Hematopoietic multipotent progenitor cell treated with erythropoietin and hydrocortisone succinate and interleukin-3 and kit ligand, for 6 days (in vitro differentiated cells): ENCODE data around the gene GALNT13.

ENCODE experiments used
- DNase-seq: peaks from one replicate; pipeline ENCODE4 v3.0.0-alpha.2; 2015

The GALNT13 gene

DNA sequence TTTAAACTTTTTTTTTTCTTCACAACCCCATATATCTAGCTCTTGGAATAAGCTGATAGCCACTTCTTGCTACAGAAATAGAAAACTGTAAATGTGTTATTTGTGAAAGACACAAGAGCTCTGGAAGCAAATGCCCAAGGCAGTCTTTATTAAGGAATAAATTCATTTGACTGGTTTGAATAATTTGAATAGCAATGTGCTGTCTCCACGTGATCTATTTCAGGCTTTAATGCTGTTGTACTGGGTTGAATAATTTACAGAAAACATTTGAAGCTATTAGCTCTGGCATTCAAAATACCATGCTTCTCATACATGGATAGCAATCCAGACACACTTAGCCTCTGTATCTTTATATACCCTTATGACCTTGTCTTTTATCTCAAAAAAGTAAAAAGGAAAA, 460.1 kb downstream of the GALNT13 start:
- no peak for DNase-seq

DNA sequence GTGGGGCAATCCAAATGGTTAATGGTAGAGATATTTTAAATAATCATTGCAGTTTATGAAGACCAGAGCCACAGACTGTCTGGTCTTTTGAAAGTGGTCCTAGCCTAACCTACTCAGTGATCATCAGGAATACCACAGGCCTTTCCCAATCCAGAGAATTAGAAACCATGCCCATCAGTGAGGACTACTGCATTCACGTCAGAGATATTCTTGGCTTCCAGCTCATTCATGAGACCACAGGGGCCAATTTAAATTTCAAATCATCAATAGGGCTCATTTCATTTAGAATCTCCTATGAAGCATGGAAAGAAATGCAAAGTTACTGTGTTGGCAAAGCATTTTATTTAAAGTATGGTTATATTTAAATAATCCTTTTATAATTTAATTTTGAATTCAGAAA, 464.5 kb downstream of the GALNT13 start:
- DNase-seq, result no peak

DNA sequence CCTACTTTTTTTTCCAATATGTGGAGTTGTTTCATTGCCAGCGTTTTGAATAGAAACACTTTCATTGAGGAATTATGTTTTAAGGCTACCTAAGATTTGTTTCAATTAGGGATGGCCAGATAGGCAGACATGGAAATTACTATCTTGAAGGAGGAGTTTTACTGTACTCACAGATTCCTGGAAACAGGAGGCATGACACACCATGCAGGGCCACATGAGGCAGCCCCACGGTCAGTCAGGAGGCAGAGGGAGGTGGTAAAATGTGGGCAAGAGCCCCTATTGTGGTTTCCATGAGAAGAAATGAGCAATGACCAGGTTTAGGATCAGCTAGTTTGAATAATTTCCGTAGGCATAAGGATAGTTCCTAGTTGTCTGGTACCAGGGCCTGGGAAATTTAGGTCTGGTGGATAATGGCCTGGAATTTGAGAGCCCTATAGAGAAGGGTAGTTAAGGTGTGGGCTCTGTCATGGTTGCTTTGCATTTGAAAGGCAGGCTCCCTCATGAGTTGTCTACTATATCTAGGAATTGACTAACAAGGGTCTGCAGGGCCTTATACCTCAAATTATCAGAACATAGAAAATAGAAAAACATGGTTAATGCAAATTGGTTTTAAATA, 466.7 kb downstream of the GALNT13 start:
- DNase-seq, result no peak

DNA sequence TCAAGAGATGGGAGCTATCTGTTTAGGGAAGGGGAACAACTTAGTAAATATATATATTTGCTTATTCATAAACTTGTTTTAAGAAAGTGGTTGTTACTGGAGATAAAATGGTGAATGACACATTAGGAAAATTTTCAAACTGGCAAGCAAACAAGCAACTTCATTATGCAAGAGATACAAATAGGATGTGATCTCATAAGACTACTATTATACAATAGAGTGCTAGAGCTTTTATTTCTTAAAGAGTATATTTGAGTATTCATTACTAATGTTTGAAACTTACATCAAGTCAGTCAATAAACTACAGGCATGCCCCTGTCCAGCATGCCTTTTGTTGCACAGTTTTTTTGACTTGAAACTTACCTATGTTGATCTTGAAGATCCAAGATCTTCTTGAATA, 471.6 kb downstream of the GALNT13 start:
- no peak for DNase-seq

DNA sequence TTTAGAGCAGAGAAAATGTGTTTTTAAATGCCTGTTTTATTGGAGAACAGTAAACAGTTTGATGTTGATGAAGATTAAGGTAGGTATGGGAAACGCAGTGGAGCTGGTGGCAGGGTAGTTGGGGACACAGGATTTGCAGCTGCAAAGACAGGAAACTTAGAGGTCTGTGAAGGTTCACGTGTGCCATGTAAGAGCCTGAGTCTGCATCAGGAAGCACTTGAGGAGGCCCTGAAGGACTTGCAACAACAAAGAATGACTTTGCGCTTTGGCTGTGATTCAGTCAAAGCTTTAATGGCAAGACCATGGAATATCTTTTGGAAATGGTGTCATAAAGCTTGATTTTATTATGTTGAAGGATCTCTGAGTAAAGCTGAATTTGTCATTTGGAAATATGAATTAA, 479.2 kb downstream of the GALNT13 start:
- DNase-seq, result no peak

DNA sequence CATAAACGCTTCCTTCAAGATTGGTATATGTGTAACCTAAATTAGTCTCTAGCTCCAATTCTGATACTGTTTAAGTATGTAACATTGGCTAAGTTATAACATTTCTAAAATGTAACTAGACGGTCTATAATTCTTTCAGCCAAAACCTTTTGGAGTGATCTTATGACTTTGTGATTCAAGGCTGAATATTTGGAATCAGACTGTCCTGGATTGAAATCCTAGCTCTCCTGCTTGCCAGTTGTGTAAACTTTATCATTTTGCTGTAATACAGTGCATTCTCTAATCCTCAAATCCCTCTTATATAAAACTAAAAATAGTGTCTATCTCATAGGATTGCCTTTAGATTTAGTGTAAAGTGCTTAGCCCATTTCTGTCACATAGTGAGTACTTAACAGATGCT, 489.6 kb downstream of the GALNT13 start:
- DNase-seq, result no peak

DNA sequence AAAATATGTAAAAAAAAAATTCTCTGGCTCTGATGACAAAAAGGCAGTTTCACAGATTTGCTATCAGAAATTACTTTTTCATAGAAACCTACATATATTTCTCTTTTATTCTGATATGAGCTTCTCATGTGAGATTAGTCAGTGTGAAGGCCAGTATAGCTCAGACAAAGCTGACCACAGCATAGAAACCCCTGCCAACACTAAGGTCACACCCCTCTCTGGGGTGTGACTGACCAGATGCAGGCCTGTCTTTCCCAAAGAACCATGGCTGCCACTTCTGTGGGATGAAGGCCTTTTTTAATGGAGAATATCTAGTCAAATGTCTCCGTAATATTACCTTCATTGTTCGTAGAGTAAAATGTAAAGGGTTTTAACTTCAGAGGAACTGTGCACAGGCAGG, 496.4 kb downstream of the GALNT13 start:
- no peak for DNase-seq

DNA sequence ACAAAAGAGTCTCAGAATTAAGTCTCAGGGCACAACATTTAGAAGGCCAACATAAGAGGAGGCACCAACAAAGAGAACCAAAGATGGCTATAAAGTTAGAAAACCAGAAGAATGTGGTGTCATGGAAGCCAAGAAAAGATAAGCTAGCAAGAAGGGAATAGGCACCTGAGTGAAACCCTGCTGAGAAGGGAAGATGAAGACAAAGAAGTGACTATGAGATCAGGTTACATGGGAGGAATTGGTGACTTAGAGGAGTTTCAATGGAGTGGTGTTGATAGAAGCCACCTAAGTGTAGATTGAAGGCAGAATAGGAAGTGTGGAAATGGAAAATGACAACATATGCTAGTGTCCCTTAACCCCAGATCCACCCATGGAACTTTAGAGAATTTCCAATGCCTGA, 499.2 kb downstream of the GALNT13 start:
- no peak for DNase-seq

DNA sequence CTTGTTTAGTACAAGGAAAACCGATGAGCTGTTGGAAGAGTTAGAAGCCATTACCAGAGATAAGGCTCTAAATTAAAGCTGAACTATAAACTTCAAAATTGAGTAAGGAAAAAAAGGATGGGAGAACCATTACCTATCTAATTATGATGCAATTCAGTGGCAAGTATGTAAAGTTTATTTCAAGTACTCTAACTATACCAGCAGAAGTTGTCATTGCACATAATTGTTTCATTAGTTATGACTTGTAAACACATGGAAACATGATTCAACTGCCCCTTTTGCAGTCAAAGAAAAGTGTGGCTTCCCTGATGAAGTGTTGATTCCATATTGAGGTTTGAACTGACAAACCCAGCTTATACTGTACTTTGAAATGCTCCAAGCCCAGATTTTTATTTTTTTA, 502.7 kb downstream of the GALNT13 start:
- no peak for DNase-seq

DNA sequence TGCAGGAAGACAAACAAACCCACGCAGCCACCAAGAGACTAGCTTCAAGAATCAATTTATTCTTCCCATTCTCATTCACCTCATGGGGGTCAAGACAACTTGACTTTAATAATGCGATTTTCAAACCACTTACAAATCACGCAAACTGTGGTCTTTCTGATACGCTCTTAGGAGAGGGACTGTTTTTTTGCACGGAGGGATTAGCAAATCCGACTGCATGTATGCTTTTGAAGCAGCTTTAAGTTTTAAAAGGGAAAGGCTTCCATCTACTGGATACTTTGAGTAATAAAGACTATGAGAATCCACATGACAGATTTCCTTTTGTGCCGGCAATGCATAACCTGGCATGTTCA, 503.8 kb downstream of the GALNT13 start:
- peak; percentile 57 for DNase-seq

DNA sequence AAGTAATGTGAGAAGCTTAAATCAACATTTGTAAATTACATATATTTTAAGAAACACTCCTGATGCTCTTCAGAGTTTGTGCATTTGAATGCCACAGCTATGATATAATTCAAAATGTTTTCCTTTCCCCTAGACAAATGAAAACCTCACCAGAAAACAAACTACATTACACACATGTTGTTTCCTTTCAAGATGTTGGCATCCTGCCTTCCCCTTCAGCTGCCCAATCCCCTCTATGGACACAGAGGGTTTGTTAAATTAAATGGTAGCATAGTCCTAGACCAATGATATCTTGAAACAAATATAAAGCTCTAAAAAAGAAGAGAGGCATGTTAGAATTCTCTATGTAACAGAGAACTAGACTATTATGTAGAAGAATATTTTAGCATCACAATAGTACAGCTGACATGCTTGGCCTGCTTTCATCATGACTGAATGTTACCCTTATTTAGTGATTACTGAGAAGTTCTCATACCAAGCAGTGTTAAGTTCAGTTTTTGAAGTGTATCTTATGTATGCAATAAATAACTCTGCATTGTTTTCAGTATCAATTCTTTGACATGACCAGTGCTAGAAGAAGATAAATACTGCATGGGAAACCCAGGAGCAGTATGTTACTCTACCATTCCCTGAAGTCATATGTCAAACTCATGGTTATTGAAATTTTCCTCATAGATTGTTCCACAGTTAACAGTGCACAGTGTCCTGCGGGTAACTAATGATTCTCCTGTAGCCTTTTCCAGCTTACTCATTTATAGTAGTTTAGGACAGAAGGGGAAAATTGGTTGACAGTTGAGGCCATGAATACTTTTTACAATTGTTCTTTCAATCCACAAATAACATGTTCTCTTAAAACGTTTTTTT, 510.4 kb downstream of the GALNT13 start:
- no peak for DNase-seq

DNA sequence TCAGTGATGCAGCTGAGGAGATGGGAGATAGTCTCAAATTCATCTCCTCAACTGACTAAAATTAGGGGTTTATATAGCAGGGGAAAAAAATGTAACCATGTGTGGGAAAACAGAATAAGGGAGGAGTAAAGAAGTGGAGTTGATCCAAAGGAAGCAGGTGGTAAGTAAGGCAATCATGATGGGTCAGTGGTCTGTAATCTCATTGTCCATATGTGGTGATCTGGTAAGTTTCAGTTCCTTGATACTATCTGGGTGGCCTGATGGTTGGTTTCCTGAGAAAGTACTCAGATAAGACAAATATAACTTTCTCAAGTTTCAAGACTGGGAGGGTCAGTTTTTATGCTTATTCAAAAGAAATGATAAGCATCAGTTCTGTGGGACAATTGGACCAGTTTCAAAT, 514.5 kb downstream of the GALNT13 start:
- DNase-seq, result peak; percentile 33

DNA sequence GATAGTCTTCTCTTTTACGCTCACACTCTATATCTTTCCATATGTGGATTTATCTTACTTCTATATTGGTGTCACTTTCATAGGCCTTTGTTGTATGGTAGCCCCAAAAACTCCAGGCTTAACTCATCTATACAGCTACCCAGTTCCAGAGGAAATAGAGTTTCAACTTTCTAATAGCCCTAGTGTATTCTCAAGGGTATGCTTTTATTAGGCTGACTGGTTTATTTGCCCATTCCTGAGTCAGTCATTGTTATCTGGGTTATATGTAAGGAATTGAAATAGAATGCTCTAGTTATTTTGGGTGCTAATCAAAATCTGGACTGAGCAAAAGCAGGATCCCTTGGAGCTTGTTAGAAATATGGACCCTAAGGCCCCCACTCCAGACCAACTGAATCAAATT, 519.3 kb downstream of the GALNT13 start:
- DNase-seq, result no peak

DNA sequence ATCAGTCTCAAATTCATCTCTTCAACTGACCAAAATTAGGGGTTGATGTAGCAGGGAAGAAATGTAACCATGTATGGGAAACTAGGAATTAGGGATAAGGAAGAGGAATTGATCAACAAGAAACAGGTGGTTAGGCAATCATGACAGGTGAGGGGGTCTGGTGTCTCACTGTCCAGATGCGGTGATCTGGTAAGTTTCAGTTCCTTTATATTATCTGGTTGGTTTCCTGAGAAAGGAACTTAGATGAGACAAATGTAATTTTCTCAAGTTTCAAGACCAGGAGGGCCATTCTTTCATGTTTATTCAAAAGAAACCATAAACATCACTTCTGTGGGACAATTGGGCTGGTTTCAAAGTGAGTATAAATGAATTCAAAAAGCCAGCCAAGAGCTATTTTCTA, 520.5 kb downstream of the GALNT13 start:
- DNase-seq, result no peak

DNA sequence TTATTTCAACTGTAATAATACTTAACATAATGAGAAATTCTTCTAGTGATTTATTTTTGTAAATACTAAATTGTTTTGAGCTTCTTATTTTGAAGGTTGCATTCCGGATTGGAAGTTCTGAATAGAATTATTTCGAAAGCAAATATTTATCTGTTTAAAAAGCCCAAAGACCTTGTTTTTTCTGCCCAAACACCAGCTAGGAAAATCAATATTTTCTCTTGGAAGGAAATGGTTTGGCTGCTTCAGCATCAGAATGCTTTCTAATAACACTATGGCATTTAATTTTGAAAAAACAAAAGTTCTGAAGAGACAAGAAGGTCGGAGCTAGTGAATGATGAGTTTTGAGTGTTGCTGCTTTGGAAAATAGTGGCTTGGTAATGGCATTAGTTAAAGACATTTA, 522.9 kb downstream of the GALNT13 start:
- no peak for DNase-seq

DNA sequence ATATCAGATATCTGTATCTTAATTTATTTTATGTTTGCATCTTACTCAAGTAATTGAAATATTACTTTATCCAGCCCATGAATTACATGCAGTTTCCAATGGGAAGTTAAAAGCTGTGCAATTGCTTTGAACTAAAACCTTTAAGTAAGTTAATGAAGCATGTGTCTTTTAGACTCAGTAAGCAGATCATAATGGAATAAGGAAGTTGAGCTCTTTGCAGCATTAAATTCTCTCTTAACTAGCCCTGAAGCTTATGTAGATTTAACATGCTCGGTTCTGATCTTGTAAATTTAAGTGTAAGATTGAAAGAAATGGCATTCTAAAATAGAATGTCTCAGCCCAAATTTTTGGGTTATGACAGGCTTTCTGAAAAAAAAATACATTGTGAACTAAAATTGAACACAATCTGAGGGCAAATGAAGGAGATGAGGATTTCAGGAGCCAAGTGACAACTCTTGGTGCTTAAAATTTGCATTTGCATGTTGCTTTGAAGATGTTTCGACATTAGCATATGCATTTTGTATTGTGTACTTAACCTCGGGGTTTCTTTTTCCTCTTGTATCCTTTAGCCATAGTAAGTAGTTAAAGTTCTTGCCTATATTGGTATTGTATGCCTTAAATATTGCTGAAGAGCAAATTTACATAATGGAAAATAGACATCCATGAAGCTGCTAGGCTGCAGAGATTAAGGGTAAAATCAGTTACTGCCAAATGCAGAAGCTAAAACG, 529.0 kb downstream of the GALNT13 start:
- no peak for DNase-seq

DNA sequence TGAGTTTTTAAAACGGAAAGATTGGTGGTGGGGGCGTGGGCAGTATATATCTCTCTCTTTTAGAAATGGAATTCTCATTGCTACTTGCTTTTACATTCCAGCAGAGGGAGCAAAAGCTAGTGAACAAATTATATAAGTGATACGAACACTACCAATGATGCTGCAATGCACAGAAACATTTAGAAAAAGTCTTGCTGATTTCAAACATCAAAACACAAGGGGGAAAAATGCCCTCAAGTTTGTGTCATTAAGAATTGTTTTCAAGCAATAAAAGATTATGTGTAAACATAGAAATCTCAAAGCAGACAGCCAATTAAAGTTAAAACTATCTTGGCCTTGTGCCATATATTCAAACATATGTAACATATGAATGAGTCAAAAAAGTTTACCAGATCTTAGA, 530.5 kb downstream of the GALNT13 start:
- DNase-seq, result peak; percentile 72

DNA sequence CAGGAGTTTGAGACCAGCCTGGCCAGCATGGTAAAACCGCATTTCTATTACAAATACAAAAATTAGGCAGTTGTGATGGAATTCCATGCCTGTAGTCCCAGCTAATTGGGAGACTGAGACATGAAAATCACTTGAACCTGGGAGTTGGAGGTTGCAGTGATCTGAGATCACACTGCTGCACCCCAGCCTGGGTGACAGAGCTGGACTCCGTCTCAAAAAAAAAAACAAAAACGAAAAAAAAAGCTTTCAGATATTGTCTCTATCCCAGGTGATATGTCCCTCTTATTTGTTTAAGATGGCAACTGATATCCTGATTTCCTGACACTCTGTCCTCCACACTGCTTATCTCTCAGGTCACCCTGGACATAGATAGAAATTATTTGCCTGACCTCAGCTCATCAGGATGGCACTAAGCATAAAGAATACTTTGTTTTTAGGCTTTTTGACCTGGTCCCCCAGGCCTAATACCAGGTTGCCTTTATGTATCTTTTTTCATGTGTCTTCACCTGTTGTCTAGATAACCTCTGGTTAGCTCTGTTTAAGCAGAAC, 531.6 kb downstream of the GALNT13 start:
- no peak for DNase-seq

DNA sequence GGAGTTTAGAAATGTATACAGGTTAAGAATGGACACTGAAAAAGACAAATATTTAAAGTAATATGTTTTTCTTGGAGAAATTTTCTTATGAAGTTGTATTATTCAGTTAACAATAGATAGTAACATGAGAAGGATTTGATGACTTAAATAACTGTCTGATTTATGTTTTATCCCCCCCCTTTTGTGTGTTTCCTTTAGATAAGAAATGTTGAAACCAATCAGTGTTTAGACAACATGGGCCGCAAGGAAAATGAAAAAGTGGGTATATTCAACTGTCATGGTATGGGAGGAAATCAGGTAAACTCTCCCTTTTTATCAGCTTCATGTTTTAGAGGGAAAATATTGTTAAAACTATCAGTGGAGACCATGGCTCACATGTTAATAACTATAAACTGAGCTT, 537.1 kb downstream of the GALNT13 start:
- DNase-seq, result peak; percentile 8

DNA sequence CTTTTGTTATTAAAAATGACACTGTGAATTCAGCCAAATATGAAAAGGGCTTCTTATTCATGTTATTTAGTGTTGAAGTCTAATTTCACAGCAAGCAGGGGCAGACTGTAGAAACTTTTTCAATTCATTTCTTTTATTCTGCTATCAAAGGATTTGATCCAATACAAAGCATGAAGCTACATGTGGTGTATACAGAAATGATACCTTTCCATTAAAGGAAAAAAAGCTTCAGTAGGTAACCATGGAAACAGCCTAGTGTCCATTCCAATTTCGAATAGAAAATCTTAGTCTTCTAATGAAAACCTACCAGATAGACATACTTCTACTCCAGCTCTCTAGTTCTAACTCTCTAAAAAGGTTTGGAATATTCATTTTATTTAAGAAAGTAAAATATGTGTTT, 550.5 kb downstream of the GALNT13 start:
- no peak for DNase-seq

DNA sequence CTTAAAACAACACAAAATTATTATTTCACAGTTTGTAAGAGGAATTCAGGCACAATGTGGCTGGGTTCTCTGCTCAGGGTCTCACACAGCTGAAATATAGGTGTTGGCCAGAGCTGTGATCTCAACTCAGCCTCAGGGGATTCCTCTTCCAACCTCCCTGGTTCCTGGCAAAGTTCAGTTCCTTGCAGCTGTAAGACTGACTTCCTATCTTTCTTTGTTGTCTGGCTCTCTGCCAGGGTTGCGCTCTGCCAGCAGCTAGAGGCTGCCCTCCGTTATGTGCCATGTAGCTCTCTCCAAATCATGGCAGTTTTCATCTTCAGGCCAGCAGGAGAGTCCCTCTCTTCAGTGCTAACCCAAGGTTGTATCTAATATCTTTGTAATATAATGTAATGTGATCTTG, 554.3 kb downstream of the GALNT13 start:
- DNase-seq, result peak; percentile 23

DNA sequence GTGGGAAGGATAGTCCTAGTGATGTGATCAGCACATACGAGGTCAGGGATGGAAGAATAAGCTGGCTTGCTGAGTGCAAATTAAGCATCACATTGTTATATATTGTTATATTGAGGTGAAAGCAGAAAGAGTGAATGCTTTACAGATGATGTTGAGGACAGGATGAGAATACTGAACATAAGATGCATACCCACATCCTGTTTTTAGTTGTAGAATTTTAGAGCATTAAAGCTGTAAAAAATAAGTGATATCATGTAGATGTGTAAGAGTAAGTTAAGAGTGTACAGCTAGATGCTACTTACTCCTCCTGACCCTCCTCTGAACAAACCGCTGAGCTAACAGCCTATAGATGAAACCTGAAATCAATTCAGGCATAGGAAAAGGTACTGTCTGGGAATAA, 555.7 kb downstream of the GALNT13 start:
- DNase-seq, result no peak

DNA sequence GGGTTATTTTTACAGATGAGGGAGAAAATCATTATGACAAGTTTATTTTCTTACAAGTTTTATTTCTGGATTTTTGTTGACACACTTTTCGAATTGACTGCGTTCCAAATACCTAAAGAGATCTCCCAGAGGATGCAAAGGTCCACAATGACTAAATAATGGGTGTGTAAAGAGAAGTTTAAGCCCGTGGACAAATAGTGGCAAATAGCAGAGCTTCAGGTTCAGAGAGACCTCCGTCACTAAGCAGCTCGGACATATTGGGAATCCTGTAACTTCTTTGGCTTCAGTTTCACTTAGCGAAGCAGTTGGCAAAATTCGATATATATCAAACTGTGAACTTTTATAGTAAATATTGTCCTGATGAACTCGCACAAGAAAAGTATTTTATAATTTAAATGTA, 556.3 kb downstream of the GALNT13 start:
- DNase-seq, result no peak

DNA sequence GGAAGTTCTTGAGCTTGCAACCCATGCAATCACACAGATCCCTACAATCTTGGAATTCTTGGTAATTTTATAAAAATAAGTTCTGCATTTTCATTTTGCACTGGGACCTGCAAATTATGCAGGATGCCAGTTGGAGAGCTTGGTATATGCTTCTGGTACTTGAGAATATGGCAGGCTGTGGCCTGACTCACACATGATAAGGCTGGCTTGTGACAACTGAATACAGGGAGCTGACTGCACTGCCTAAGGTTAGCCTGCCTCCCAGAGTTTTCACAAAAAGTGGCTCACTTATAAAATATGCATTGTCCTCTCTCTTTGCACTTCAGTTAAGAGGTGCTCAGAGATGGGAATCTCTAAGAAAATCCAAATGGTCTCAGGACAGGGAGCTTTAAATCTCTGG, 561.3 kb downstream of the GALNT13 start:
- DNase-seq, result no peak
